Ishikawa (cell line): ENCODE results near the gene FAM98C.

Experiments used
- EP300 ChIP-seq: IDR thresholded peaks from 2 replicates; pipeline ENCODE4 v1.6.1; 2012; ENCODE audit warnings: borderline replicate concordance
- NFIC ChIP-seq: IDR thresholded peaks from 2 replicates; pipeline ENCODE4 v1.6.1; 2012
- RAD21 ChIP-seq: IDR thresholded peaks from 2 replicates; pipeline ENCODE4 v1.6.1; 2012; ENCODE audit warnings: low read depth
- TCF12 ChIP-seq: IDR thresholded peaks from 2 replicates; pipeline ENCODE4 v1.6.1; 2012; ENCODE audit warnings: low read depth
- TEAD4 ChIP-seq: IDR thresholded peaks from 2 replicates; pipeline ENCODE4 v1.6.1; 2012
- YY1 ChIP-seq: IDR thresholded peaks from 2 replicates; pipeline ENCODE4 v1.6.1; 2012; ENCODE audit warnings: low read depth
- TF ChIP-seq, protein P1 (sequence below): IDR thresholded peaks from 2 replicates; pipeline ENCODE4 v1.6.1; 2012; ENCODE audit warnings: low read depth, mild to moderate bottlenecking

GRCh38 chr19:38373907-38374331 lies 29.0 kb upstream of the FAM98C start:
- TF ChIP-seq EP300, result no peak
- TF ChIP-seq NFIC, result no peak
- no peak for TF ChIP-seq YY1
- TF ChIP-seq RAD21, result no peak
- TF ChIP-seq TCF12, result no peak
- no peak for TF ChIP-seq TEAD4
- TF ChIP-seq, protein P1, sequence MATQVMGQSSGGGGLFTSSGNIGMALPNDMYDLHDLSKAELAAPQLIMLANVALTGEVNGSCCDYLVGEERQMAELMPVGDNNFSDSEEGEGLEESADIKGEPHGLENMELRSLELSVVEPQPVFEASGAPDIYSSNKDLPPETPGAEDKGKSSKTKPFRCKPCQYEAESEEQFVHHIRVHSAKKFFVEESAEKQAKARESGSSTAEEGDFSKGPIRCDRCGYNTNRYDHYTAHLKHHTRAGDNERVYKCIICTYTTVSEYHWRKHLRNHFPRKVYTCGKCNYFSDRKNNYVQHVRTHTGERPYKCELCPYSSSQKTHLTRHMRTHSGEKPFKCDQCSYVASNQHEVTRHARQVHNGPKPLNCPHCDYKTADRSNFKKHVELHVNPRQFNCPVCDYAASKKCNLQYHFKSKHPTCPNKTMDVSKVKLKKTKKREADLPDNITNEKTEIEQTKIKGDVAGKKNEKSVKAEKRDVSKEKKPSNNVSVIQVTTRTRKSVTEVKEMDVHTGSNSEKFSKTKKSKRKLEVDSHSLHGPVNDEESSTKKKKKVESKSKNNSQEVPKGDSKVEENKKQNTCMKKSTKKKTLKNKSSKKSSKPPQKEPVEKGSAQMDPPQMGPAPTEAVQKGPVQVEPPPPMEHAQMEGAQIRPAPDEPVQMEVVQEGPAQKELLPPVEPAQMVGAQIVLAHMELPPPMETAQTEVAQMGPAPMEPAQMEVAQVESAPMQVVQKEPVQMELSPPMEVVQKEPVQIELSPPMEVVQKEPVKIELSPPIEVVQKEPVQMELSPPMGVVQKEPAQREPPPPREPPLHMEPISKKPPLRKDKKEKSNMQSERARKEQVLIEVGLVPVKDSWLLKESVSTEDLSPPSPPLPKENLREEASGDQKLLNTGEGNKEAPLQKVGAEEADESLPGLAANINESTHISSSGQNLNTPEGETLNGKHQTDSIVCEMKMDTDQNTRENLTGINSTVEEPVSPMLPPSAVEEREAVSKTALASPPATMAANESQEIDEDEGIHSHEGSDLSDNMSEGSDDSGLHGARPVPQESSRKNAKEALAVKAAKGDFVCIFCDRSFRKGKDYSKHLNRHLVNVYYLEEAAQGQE, result no peak
